K562 (cell line): ENCODE measurements around the gene MAPKAPK2. TPM values are rescaled to one million over a fixed set of nuclear protein-coding genes. Genes with fewer than 3 reads are reported as not detected.
A peak's percentile ranks its signal among the peaks of the same experiment; 100 is the strongest.

Experiments used
- ARID2 ChIP-seq: fragments of 450-650 bp; IDR thresholded peaks from 2 replicates; pipeline ENCODE4 v1.6.1; 2017; ENCODE audit warnings: antibody characterized with exemption, mild to moderate bottlenecking
- CBFA2T3 ChIP-seq: fragments of 450-650 bp; IDR thresholded peaks from 2 replicates; pipeline ENCODE4 v1.6.1; 2017
- ERF ChIP-seq: fragments of 450-650 bp; formaldehyde crosslinking; IDR thresholded peaks from 2 replicates; pipeline ENCODE4 v1.4.0; 2020; ENCODE audit warnings: mild to moderate bottlenecking, mixed read lengths
- GABPB1 ChIP-seq: sonication (generic); formaldehyde crosslinking; IDR thresholded peaks from 2 replicates; pipeline ENCODE4 v1.8.0; 2022; ENCODE audit warnings: mild to moderate bottlenecking, missing genetic modification reagents
- HNRNPK ChIP-seq: fragments of 200-400 bp; formaldehyde crosslinking; IDR thresholded peaks from one replicate; pipeline ENCODE4 v1.6.1; 2018; ENCODE audit warnings: mild to moderate bottlenecking, low read depth, low read length; ENCODE audit not compliant: poor library complexity, severe bottlenecking
- HNRNPUL1 ChIP-seq: fragments of 200-400 bp; formaldehyde crosslinking; IDR thresholded peaks from 2 replicates; pipeline ENCODE4 v1.6.1; 2017; ENCODE audit warnings: low read length
- KLF10 ChIP-seq: fragments of 250-450 bp; sonication (Bioruptor Pico); IDR thresholded peaks from 2 replicates; pipeline ENCODE4 v1.6.1; 2021; ENCODE audit warnings: matching md5 sums
- MTA2 ChIP-seq: fragments of 450-650 bp; IDR thresholded peaks from 2 replicates; pipeline ENCODE4 v1.6.1; 2016; ENCODE audit warnings: low read depth
- NR2F6 ChIP-seq: fragments of 450-650 bp; formaldehyde crosslinking; IDR thresholded peaks from 2 replicates; pipeline ENCODE4 v1.4.0; 2020; ENCODE audit warnings: mild to moderate bottlenecking
- PPARD ChIP-seq: fragments of 250-450 bp; sonication (Bioruptor Pico); IDR thresholded peaks from 2 replicates; pipeline ENCODE4 v1.8.0; 2022; ENCODE audit warnings: inconsistent platforms, mild to moderate bottlenecking, moderate library complexity
- SMARCC2 ChIP-seq: fragments of 450-650 bp; IDR thresholded peaks from 2 replicates; pipeline ENCODE4 v1.6.1; 2017; ENCODE audit warnings: antibody characterized with exemption, moderate library complexity, mild to moderate bottlenecking, low read depth
- TAF7 ChIP-seq: fragments of 450-650 bp; IDR thresholded peaks from 2 replicates; pipeline ENCODE4 v1.6.1; 2016; ENCODE audit warnings: missing genetic modification characterization, missing compliant biosample characterization
- ZNF133 ChIP-seq: fragments of 250-450 bp; sonication (Bioruptor Pico); IDR thresholded peaks from 2 replicates; pipeline ENCODE4 v1.4.0; 2020; ENCODE audit warnings: mild to moderate bottlenecking
- ZNF174 ChIP-seq: fragments of 250-450 bp; sonication (Bioruptor Pico); IDR thresholded peaks from 2 replicates; pipeline ENCODE4 v1.4.0; 2020; ENCODE audit warnings: mild to moderate bottlenecking
- ZSCAN29 ChIP-seq: fragments of 450-650 bp; IDR thresholded peaks from 2 replicates; pipeline ENCODE4 v1.6.1; 2017
- polyA plus RNA-seq, 8 experiments: library from polyadenylated mRNA; depleted of rRNA in 4 of 8; stranded (reverse) in 5 of 8; unstranded in 3 of 8; fragments of >200 nt; fragmentation: Nextera tagmentation in 2 of 8; fragmentation: Illumina TruSeq in 1 of 8; extraction: Ambion mirVana in 2 of 8; extraction: Trizol in 1 of 8; gene quantifications; 2 replicates each; pipeline versions ENCODE4 v1.2.1 to v1.2.3, GENCODE V29; 2011 to 2014; ENCODE audit warnings: inconsistent platforms in 1 of 8, missing spikeins in 1 of 8
- total RNA-seq, 7 experiments: library from RNA; depleted of rRNA in 6 of 7; stranded (reverse); fragments of >200 nt in 6 of 7; fragmentation: Illumina TruSeq in 2 of 7; extraction: Trizol in 2 of 7; gene quantifications; 2 replicates each; pipeline versions ENCODE4 v1.2.1 to v1.2.3, GENCODE V29; 2011 to 2021; ENCODE audit warnings: low replicate concordance in 1 of 7
- TF ChIP-seq, protein P1 (sequence below), 2 experiments: fragments of 450-650 bp; IDR thresholded peaks; 2 replicates each; pipeline ENCODE4 v1.6.1; 2018; ENCODE audit warnings: mild to moderate bottlenecking in 2 of 2, low read depth in 1 of 2; ENCODE audit not compliant: partially characterized antibody in 2 of 2

MAPKAPK2 gene
- total and polyA plus RNA-seq, 9 of the 15 experiments (the other 6 are each of a cell fraction or from before 2014, with no cell fraction given): 0.63 to 94.2 (median 52.1) TPM

DNA sequence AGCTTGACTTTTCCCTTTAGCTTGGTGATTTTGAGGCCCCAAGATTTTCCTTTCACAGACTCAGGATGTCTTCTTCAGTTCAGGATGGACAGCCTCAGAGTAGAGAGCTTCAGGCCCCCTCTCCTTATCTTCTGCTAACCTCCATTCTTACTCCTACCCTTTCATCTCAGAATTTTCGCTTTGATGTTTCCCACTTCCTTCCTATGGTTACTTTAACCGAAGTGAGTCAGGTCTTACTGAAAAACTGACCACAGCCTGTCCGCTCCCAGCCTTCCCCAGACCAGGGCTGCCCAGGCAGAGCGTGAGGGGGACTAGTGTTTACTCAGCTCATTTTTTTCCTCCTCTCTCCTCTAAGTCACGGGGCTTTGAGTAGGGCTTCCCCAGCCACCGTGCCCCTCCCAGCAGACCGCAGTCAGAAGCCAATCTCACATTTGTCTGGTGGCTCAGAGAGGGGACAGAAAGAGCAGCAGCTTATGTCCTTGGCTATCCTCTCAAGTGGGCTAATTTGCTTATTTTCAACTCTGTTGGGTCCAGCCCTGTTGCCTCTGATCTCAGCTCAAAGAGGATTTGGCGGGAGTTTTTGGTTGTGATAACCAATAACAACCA, 81.6 kb downstream of the MAPKAPK2 start (continued):
- TF ChIP-seq MTA2 (0 out of 2 replicates have a peak, but pooled peaks have one; percentile 4), KLF10 (no peak), GABPB1 (CRISPR knock-in tag) (no peak), HNRNPUL1 (no peak), ZNF133 (CRISPR knock-in tag) (no peak), SMARCC2 (peak; percentile 54; the same call in 1 of the 2 replicates), ERF (CRISPR knock-in tag) (no peak), ARID2 (no peak), HNRNPK (no peak), CBFA2T3 (peak; percentile 73), ZNF174 (CRISPR knock-in tag) (no peak), TAF7 (no peak), ZSCAN29 (no peak), NR2F6 (CRISPR knock-in tag) (no peak), PPARD (CRISPR knock-in tag) (no peak)
- TF ChIP-seq, protein P1, sequence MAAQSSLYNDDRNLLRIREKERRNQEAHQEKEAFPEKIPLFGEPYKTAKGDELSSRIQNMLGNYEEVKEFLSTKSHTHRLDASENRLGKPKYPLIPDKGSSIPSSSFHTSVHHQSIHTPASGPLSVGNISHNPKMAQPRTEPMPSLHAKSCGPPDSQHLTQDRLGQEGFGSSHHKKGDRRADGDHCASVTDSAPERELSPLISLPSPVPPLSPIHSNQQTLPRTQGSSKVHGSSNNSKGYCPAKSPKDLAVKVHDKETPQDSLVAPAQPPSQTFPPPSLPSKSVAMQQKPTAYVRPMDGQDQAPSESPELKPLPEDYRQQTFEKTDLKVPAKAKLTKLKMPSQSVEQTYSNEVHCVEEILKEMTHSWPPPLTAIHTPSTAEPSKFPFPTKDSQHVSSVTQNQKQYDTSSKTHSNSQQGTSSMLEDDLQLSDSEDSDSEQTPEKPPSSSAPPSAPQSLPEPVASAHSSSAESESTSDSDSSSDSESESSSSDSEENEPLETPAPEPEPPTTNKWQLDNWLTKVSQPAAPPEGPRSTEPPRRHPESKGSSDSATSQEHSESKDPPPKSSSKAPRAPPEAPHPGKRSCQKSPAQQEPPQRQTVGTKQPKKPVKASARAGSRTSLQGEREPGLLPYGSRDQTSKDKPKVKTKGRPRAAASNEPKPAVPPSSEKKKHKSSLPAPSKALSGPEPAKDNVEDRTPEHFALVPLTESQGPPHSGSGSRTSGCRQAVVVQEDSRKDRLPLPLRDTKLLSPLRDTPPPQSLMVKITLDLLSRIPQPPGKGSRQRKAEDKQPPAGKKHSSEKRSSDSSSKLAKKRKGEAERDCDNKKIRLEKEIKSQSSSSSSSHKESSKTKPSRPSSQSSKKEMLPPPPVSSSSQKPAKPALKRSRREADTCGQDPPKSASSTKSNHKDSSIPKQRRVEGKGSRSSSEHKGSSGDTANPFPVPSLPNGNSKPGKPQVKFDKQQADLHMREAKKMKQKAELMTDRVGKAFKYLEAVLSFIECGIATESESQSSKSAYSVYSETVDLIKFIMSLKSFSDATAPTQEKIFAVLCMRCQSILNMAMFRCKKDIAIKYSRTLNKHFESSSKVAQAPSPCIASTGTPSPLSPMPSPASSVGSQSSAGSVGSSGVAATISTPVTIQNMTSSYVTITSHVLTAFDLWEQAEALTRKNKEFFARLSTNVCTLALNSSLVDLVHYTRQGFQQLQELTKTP (IDR thresholded peaks at IDR 0.05; ENCODE audit: low read depth in 1 of 2, partially characterized antibody in 2 of 2): peak in 1 of 2 experiments; percentile 20
